GM12891 (cell line): ENCODE results near the gene SLC8A1.

ENCODE experiments used
- PAX5 ChIP-seq: IDR thresholded peaks from 2 replicates; pipeline ENCODE4 v1.6.1; 2011; ENCODE audit warnings: low read length, moderate library complexity, mild to moderate bottlenecking; ENCODE audit not compliant: insufficient read depth, severe bottlenecking
- POLR2A ChIP-seq: IDR thresholded peaks from 2 replicates; pipeline ENCODE4 v1.6.1; 2011; ENCODE audit warnings: low read depth, low read length, control low read depth
- POLR2AphosphoS5 ChIP-seq: IDR thresholded peaks from 2 replicates; pipeline ENCODE4 v1.6.1; 2011; ENCODE audit warnings: low read depth, low read length, control low read depth
- SPI1 ChIP-seq: IDR thresholded peaks from 2 replicates; pipeline ENCODE4 v1.6.1; 2011; ENCODE audit warnings: low read depth, low read length, control low read depth
- TAF1 ChIP-seq: IDR thresholded peaks from 2 replicates; pipeline ENCODE4 v1.6.1; 2011; ENCODE audit warnings: low read depth, low read length, control low read depth

DNA sequence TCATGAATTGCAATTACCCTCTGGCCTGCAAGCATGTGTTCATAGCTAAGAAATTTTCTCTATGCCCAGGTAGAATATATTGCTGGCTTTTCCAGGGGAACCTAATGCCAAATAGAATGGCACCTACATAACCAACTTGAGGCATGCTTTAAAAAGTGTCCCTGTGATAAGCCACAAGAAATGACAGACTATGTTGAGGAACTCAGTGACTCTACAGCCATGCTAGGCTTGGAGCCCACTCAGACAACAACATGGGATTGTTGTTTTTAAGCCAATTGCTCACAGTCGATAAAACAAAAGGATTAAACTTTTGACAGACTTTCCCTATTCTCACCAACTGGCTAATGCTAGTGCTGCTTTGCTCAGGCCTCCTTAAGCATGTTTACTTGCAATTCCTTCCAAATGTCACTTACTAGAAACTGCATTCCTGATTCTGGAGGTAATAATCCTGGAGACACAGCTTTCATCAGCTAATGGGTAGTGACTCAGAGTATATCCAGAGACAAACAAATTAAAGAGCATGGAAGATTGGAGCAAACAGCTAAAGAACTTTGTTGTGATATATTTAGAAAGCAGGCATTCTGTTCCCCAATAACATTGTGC, 249.0 kb downstream of the SLC8A1 start:
- TF ChIP-seq TAF1 = no peak
- no peak for TF ChIP-seq POLR2AphosphoS5
- no peak for TF ChIP-seq PAX5
- no peak for TF ChIP-seq POLR2A
- TF ChIP-seq SPI1 = no peak
